OCI-LY7 (cell line): ENCODE results near the gene ATAD3B. TPM values are rescaled to one million over a fixed set of nuclear protein-coding genes. Genes with fewer than 3 reads are reported as not detected.
"Not testable (repeated sequence)": the region's sequence is repeated elsewhere in the genome, so short reads cannot be mapped to it uniquely, and the experiment has no call there.

ENCODE experiments used
- BruUV-seq: library from RNA; stranded (reverse); fragments of 400-500 nt; replicated peaks from 2 replicates; lab custom pipeline; 2021; lab: Mats Ljungman, UMichigan
- CTCF ChIA-PET: fragments of 300-600 bp; sonication (Branson Sonifier 250); formaldehyde crosslinking; loops from one replicate; lab custom pipeline; 2022; ENCODE audit warnings: antibody characterized with exemption; ENCODE audit not compliant: unreplicated experiment; lab: Charles Lee
- POLR2A ChIA-PET: fragments of 300-600 bp; sonication (Branson Sonifier 250); formaldehyde crosslinking; loops from one replicate; lab custom pipeline; 2022; ENCODE audit warnings: antibody characterized with exemption; lab: Charles Lee
- DNase-seq: peaks from one replicate; pipeline ENCODE4 v3.0.0-alpha.2; 2015; ENCODE audit warnings: low spot score
- H2AFZ ChIP-seq: fragments of 200-600 bp; sonication (generic), shearing (Covaris generic); 2 replicates; pipeline ENCODE4 v1.6.1; 2014; ENCODE audit warnings: mild to moderate bottlenecking, antibody characterized with exemption, low read length, moderate library complexity
- H3K27ac ChIP-seq: fragments of 200-600 bp; sonication (generic); 2 replicates; pipeline ENCODE4 v1.5.1; 2014; ENCODE audit warnings: mixed run types, low read depth, mild to moderate bottlenecking, moderate library complexity, low read length, inconsistent platforms; ENCODE audit not compliant: poor library complexity, severe bottlenecking
- H3K36me3 ChIP-seq: fragments of 200-600 bp; sonication (generic); 2 replicates; pipeline ENCODE4 v1.6.1; 2014; ENCODE audit warnings: mild to moderate bottlenecking, antibody characterized with exemption, low read length, moderate library complexity, mixed read lengths; ENCODE audit not compliant: insufficient read depth
- H3K4me1 ChIP-seq: fragments of 200-600 bp; sonication (generic); 2 replicates; pipeline ENCODE4 v1.5.1; 2014; ENCODE audit warnings: mild to moderate bottlenecking, low read length; ENCODE audit not compliant: insufficient read depth, poor library complexity, severe bottlenecking
- H3K4me2 ChIP-seq: fragments of 200-600 bp; sonication (generic); 2 replicates; pipeline ENCODE4 v1.6.1; 2014; ENCODE audit warnings: mild to moderate bottlenecking, low read length
- H3K4me3 ChIP-seq: fragments of 200-600 bp; sonication (generic); 2 replicates; pipeline ENCODE4 v1.5.1; 2014; ENCODE audit warnings: mild to moderate bottlenecking, low read depth, low read length; ENCODE audit not compliant: poor library complexity, severe bottlenecking
- H3K79me2 ChIP-seq: fragments of 200-600 bp; sonication (generic); 2 replicates; pipeline ENCODE4 v1.6.1; 2016; ENCODE audit warnings: low read depth, mild to moderate bottlenecking, low read length, moderate library complexity, mixed read lengths; ENCODE audit not compliant: insufficient read depth
- H3K9me2 ChIP-seq: fragments of 200-600 bp; sonication (generic); 2 replicates; pipeline ENCODE4 v1.6.1; 2016; ENCODE audit warnings: mild to moderate bottlenecking, low read length, mixed read lengths; ENCODE audit not compliant: insufficient read depth
- H3K9me3 ChIP-seq: fragments of 200-600 bp; sonication (generic); 2 replicates; pipeline ENCODE4 v1.6.1; 2014; ENCODE audit warnings: mild to moderate bottlenecking, mixed run types, low read length, mixed read lengths
- H4K20me1 ChIP-seq: fragments of 200-600 bp; sonication (generic); 2 replicates; pipeline ENCODE4 v1.6.1; 2014; ENCODE audit warnings: mild to moderate bottlenecking, antibody characterized with exemption, low read length, moderate library complexity, mixed read lengths; ENCODE audit not compliant: insufficient read depth
- EZH2phosphoT487 ChIP-seq: fragments of 200-600 bp; sonication (generic); IDR thresholded peaks from 2 replicates; pipeline ENCODE4 v1.6.1; 2018; ENCODE audit warnings: low read depth, borderline replicate concordance, mild to moderate bottlenecking, mixed run types, antibody characterized with exemption, low read length, moderate library complexity, mixed read lengths
- intact Hi-C: fragments of 100-400 bp; cut with micrococcal nuclease; formaldehyde crosslinking; loops from one replicate; pipeline ENCODE4 v1.10.0; 2022; ENCODE audit not compliant: unreplicated experiment
- total RNA-seq, 2 experiments: library from RNA; depleted of rRNA in 1 of 2; stranded (reverse); fragments of >200 nt in 1 of 2; shearing (Covaris generic) in 1 of 2; gene quantifications; 2 replicates each; pipeline ENCODE4 v1.2.3, GENCODE V29; 2014 to 2022
- TF ChIP-seq, protein P1 (sequence below): fragments of 200-600 bp; sonication (generic); conservative IDR thresholded peaks from 2 replicates; pipeline ENCODE4 v1.5.1; 2014; ENCODE audit warnings: mild to moderate bottlenecking, antibody characterized with exemption, low read length, moderate library complexity, mixed read lengths

ATAD3B gene
- total RNA-seq, 2 experiments from 2014 or later: 54.9 to 62.4 TPM

- Histone ChIP-seq H3K4me1 (no peaks in the 10 kb centered on the region), H3K27ac (no peak overlapping the region), H3K9me3 (no peaks in the 10 kb centered on the region), H3K79me2 (no peaks in the 10 kb centered on the region), H2AFZ (no peak overlapping the region), H3K36me3 (no peaks in the 10 kb centered on the region), H3K9me2 (no peaks in the 10 kb centered on the region), H3K4me3 (no peak overlapping the region), H3K4me2 (no peak overlapping the region), H4K20me1 (no peaks in the 10 kb centered on the region)
- CTCF ChIA-PET: no interaction called here
- POLR2A ChIA-PET: interaction anchor here (0.6 kb wide), 1 partner anchor 24 kb away, joined by 3 read pairs; no protein-coding TSS in a partner anchor
- TF ChIP-seq EZH2phosphoT487: no peak
- TF ChIP-seq, protein P1, sequence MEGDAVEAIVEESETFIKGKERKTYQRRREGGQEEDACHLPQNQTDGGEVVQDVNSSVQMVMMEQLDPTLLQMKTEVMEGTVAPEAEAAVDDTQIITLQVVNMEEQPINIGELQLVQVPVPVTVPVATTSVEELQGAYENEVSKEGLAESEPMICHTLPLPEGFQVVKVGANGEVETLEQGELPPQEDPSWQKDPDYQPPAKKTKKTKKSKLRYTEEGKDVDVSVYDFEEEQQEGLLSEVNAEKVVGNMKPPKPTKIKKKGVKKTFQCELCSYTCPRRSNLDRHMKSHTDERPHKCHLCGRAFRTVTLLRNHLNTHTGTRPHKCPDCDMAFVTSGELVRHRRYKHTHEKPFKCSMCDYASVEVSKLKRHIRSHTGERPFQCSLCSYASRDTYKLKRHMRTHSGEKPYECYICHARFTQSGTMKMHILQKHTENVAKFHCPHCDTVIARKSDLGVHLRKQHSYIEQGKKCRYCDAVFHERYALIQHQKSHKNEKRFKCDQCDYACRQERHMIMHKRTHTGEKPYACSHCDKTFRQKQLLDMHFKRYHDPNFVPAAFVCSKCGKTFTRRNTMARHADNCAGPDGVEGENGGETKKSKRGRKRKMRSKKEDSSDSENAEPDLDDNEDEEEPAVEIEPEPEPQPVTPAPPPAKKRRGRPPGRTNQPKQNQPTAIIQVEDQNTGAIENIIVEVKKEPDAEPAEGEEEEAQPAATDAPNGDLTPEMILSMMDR: no peak
- intact Hi-C loops: no loop called here
- no TSS peak for BruUV-seq
- DNase-seq: no peak
Measured at GRCh38 chr1:1452882-1453281, 18.7 kb upstream of the ATAD3B start.

DNA sequence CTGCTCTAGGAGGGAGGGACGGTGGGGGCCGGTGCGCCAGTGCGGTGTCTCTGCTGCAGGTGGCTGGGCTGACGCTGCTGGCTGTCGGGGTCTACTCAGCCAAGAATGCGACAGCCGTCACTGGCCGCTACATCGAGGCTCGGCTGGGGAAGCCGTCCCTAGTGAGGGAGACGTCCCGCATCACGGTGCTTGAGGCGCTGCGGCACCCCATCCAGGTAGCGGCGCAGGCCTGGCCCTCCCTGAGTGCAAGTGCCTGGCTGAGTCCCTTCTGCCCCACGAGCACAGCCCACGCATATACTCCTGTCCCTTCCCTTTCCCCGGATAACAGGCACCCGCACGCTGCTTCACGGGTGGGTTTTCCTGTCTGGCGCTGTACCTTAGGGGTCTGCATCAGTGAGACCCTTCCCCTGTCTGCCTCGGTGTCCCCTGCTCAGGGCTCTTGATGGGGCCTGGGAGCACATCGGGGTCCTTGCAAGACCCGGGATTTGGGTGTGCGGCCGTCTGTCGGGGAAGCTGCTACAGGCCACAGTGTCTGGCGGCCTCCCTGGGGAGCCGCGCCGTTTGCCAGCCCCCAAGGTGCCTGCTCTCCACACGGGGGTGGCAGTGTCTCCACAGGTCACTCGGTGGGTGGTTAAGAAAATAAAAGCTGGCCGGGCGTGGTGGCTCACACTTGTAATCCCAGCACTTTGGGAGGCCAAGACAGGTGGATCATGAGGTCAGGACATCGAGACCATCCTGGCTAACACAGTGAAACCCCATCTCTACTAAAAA lies 17.1 kb upstream of the ATAD3B start:
- H3K4me1 ChIP-seq, H3K36me3 ChIP-seq, H3K79me2 ChIP-seq, CTCF ChIA-PET, H3K9me3 ChIP-seq, H2AFZ ChIP-seq, H3K4me3 ChIP-seq, intact Hi-C loops, H3K4me2 ChIP-seq, DNase-seq, H3K9me2 ChIP-seq, H3K27ac ChIP-seq, BruUV-seq, H4K20me1 ChIP-seq: not testable (repeated sequence)
- POLR2A ChIA-PET: interaction anchor here (0.7 kb wide), 1 partner anchor 576 kb away, joined by 8 read pairs; no protein-coding TSS in a partner anchor

DNA sequence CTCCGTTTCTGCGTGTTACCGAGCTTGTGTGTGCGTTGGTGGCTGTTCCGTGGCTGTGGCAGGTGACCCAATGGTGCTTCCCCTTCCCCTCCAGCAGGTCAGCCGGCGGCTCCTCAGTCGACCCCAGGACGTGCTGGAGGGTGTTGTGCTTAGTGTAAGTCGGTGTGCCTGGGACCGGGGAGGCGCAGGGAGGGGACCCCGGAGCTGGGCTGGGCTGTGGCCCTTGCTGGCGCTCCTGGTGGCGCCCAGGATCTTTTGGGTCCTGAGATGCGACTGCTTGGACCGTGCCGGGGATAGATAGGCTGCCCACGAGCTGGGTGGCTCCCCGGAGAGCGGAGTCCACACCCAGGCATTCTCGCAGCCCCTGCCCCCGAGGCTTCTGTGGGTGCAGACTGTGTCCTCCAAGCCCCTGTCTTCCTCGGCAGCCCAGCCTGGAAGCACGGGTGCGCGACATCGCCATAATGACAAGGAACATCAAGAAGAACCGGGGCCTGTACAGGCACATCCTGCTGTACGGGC lies 16.1 kb upstream of the ATAD3B start:
- ChIA-PET CTCF (no interaction called here), POLR2A (no interaction called here)
- Histone ChIP-seq H4K20me1 (no peaks in the 10 kb centered on the region), H3K4me2 (no peak overlapping the region), H3K79me2 (no peaks in the 10 kb centered on the region), H3K27ac (no peak overlapping the region), H3K9me2 (no peaks in the 10 kb centered on the region), H3K4me1 (no peaks in the 10 kb centered on the region), H3K4me3 (no peak overlapping the region), H3K9me3 (no peaks in the 10 kb centered on the region), H3K36me3 (no peaks in the 10 kb centered on the region), H2AFZ (no peak overlapping the region)
- intact Hi-C loops: no loop called here
- no TSS peak for BruUV-seq
- TF ChIP-seq EZH2phosphoT487: no peak
- TF ChIP-seq, protein P1: no peak
- DNase-seq: no peak

GRCh38 chr1:1455934-1456333 lies 15.6 kb upstream of the ATAD3B start:
- H4K20me1 ChIP-seq, H3K4me2 ChIP-seq, H3K4me1 ChIP-seq, H2AFZ ChIP-seq, H3K4me3 ChIP-seq, H3K9me3 ChIP-seq, H3K36me3 ChIP-seq, CTCF ChIA-PET, BruUV-seq, POLR2A ChIA-PET, intact Hi-C loops, H3K9me2 ChIP-seq, DNase-seq, H3K79me2 ChIP-seq, H3K27ac ChIP-seq: not testable (repeated sequence)
